Gastroesophageal sphincter (tissue), 4 donors: ENCODE data around the gene DDIAS. TPM values are rescaled to one million over a fixed set of nuclear protein-coding genes. Genes with fewer than 3 reads are reported as not detected.

ENCODE experiments used
- ATAC-seq: fragments of 150-250 bp; one replicate; pipeline ENCODE4 v1.9.1; 2016; ENCODE audit warnings: mild to moderate bottlenecking, moderate library complexity
- H3K27ac ChIP-seq, 4 donors: fragments of 200-600 bp; sonication (generic) in 3 of 4; 1 replicate in 3 of 4; 2 replicates in 1 of 4; pipeline ENCODE4 v1.5.1; 2016 to 2019
- H3K27me3 ChIP-seq: fragments of 200-600 bp; sonication (generic); one replicate; pipeline ENCODE4 v1.5.1; 2019
- H3K36me3 ChIP-seq, 2 donors: fragments of 200-600 bp; sonication (generic); one replicate each; pipeline ENCODE4 v1.5.1; 2019; ENCODE audit warnings: control low read depth in 1 of 2
- H3K4me1 ChIP-seq, 3 donors: fragments of 200-600 bp; sonication (generic); 1 replicate in 2 of 3; 2 replicates in 1 of 3; pipeline ENCODE4 v1.5.1; 2016 to 2019; ENCODE audit warnings: control low read depth in 2 of 3
- H3K4me3 ChIP-seq, 2 donors: fragments of 200-600 bp; sonication (generic); one replicate each; pipeline ENCODE4 v1.5.1; 2019; ENCODE audit warnings: mild to moderate bottlenecking in 1 of 2, moderate library complexity in 1 of 2
- H3K9me3 ChIP-seq, 3 donors: fragments of 200-600 bp; sonication (generic); one replicate each; pipeline ENCODE4 v1.5.1; 2017 to 2019; ENCODE audit warnings: control low read depth in 2 of 3
- EP300 ChIP-seq: sonication (generic); formaldehyde crosslinking; IDR thresholded peaks from one replicate; pipeline ENCODE4 v1.6.1; 2017; ENCODE audit warnings: antibody characterized with exemption, mild to moderate bottlenecking
- POLR2A ChIP-seq, 2 donors: fragments of 450-650 bp; IDR thresholded peaks; one replicate each; pipeline ENCODE4 v1.6.1; 2017; ENCODE audit warnings: antibody characterized with exemption in 2 of 2, mild to moderate bottlenecking in 2 of 2, moderate library complexity in 1 of 2
- POLR2AphosphoS5 ChIP-seq: sonication (generic); formaldehyde crosslinking; IDR thresholded peaks from one replicate; pipeline ENCODE4 v1.6.1; 2017; ENCODE audit warnings: antibody characterized with exemption
- WGBS, 2 donors: methylation state at CpG; one replicate each; pipeline ENCODE4 v1.1.5; 2018; ENCODE audit warnings: low coverage in 1 of 2; 5-methylcytosine and 5-hydroxymethylcytosine counted together
- total RNA-seq, 4 donors: library from RNA; depleted of rRNA; stranded (reverse); fragments of >200 nt; gene quantifications; one replicate each; pipeline ENCODE4 v1.1.0, GENCODE V29; 2016
- TF ChIP-seq, protein P1 (sequence below), 4 experiments: fragments of 200-600 bp in 2 of 4; fragments of 450-650 bp in 2 of 4; sonication (generic) in 1 of 4; IDR thresholded peaks; one replicate each; pipeline ENCODE4 v1.5.1; 2017 to 2019; ENCODE audit warnings: antibody characterized with exemption in 4 of 4, mild to moderate bottlenecking in 2 of 4, moderate library complexity in 2 of 4

Gene DDIAS
- total RNA-seq, 4 donors from 2014 or later = 0.31 to 2.3 (median 1.0) TPM

GRCh38 chr11:82889133-82890001 lies 12.2 kb upstream of the DDIAS start:
- H3K4me1 ChIP-seq = peaks cover 0 to 22% (median 0%) of the 10 kb centered on the region in 3 donors
- no peak overlapping the region for H3K27ac ChIP-seq
- H3K4me3 ChIP-seq = no peak overlapping the region

GRCh38 chr11:82890002-82890341 lies 11.6 kb upstream of the DDIAS start:
- TF ChIP-seq EP300 (no peak), POLR2A (IDR thresholded peaks at IDR 0.05) (no peak), POLR2AphosphoS5 (no peak)
- TF ChIP-seq, protein P1, sequence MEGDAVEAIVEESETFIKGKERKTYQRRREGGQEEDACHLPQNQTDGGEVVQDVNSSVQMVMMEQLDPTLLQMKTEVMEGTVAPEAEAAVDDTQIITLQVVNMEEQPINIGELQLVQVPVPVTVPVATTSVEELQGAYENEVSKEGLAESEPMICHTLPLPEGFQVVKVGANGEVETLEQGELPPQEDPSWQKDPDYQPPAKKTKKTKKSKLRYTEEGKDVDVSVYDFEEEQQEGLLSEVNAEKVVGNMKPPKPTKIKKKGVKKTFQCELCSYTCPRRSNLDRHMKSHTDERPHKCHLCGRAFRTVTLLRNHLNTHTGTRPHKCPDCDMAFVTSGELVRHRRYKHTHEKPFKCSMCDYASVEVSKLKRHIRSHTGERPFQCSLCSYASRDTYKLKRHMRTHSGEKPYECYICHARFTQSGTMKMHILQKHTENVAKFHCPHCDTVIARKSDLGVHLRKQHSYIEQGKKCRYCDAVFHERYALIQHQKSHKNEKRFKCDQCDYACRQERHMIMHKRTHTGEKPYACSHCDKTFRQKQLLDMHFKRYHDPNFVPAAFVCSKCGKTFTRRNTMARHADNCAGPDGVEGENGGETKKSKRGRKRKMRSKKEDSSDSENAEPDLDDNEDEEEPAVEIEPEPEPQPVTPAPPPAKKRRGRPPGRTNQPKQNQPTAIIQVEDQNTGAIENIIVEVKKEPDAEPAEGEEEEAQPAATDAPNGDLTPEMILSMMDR (IDR thresholded peaks at IDR 0.05) = no peak
- 91 to 100% methylated on average over 1 of the region's 1 CpG for whole genome bisulfite sequencing, 2 donors
- H3K27ac ChIP-seq = peak overlapping the region in 1 of 4 donors; percentile 5
- no peaks in the 10 kb centered on the region for H3K27me3 ChIP-seq
- no peaks in the 10 kb centered on the region for H3K36me3 ChIP-seq
- H3K4me3 ChIP-seq = no peak overlapping the region
- no peaks in the 10 kb centered on the region for H3K9me3 ChIP-seq
- H3K4me1 ChIP-seq = peaks cover 0 to 16% (median 0%) of the 10 kb centered on the region in 3 donors
- no peak for ATAC-seq

More at GRCh38 chr11:82889133-82890001, 12.2 kb upstream of the DDIAS start:
- WGBS, 2 donors = 65 to 76% methylated on average over 3 to 6 of the region's 6 CpGs
- H3K27me3 ChIP-seq = no peaks in the 10 kb centered on the region
- no peaks in the 10 kb centered on the region for H3K36me3 ChIP-seq
- no peaks in the 10 kb centered on the region for H3K9me3 ChIP-seq
- no peak for ATAC-seq
- no peak for TF ChIP-seq EP300
- no peak for TF ChIP-seq POLR2AphosphoS5
- TF ChIP-seq POLR2A (IDR thresholded peaks at IDR 0.05) = no peak
- TF ChIP-seq, protein P1 (IDR thresholded peaks at IDR 0.05) = no peak

DNA sequence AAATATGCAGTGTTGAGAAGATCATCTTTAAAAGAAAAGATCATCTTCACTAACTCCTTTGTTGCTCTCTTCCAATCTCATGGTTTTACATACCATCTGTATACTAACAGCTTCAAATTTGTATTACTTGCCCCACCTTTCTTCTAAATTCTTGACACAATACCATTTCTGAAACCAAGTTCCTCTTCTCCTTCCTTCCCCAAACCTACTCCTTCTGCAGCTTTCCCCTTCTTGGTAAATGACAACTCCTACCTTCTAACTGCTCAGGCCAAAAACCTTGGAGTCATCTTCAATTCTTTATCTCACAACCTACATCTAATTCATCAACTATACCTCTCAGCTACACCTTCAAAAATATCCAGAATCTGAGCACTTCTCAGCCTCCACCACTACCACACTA lies 10.6 kb upstream of the DDIAS start:
- Histone ChIP-seq H3K4me1 (peaks cover 0 to 15% (median 0%) of the 10 kb centered on the region in 3 donors), H3K27ac (no peak overlapping the region), H3K9me3 (no peaks in the 10 kb centered on the region), H3K36me3 (no peaks in the 10 kb centered on the region), H3K27me3 (no peaks in the 10 kb centered on the region), H3K4me3 (no peak overlapping the region)
- TF ChIP-seq POLR2AphosphoS5 = no peak
- TF ChIP-seq EP300 = no peak
- no peak for TF ChIP-seq POLR2A (IDR thresholded peaks at IDR 0.05)
- ATAC-seq = no peak

GRCh38 chr11:82892611-82893169 lies 8.8 kb upstream of the DDIAS start:
- Histone ChIP-seq H3K4me3 (no peak overlapping the region), H3K27ac (no peak overlapping the region), H3K27me3 (no peaks in the 10 kb centered on the region), H3K4me1 (peaks cover 0 to 15% (median 0%) of the 10 kb centered on the region in 3 donors), H3K9me3 (no peaks in the 10 kb centered on the region), H3K36me3 (no peaks in the 10 kb centered on the region)
- no peak for TF ChIP-seq POLR2A (IDR thresholded peaks at IDR 0.05)
- TF ChIP-seq EP300 = no peak
- no peak for TF ChIP-seq POLR2AphosphoS5
- TF ChIP-seq, protein P1 (IDR thresholded peaks at IDR 0.05) = no peak
- 91 to 100% methylated on average over 1 to 2 of the region's 2 CpGs for WGBS, 2 donors
- ATAC-seq = no peak

DNA sequence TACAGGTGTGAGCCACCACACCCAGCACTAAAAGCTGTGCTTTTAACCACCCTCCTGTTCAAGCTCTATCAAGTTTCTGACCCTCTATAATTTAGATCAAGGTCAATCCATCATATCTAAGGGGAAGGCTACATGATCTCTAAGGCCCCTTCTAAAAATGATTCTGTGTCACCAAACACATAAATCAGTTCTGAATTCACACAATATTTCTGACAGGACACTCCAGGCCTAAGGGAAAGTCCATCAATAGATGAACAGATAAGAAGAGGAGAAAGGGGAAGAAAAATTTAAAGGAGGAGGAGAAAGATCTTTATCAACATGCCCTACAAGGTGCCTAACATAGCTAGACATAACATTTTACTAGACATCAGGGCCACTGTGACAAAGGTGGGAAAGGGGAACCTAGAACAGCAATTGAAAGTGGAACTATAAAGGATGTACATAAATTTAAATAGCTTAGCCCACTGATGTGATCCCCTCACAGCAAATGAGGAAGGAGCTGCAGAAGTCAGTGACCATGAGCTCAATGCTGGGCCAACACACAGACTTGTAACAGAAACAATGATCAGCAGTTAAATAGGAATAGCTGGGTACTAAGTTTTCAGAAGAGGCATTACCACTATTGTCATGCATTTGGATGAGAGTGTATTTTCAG lies 6.0 kb upstream of the DDIAS start:
- Histone ChIP-seq H3K9me3 (no peaks in the 10 kb centered on the region), H3K36me3 (no peaks in the 10 kb centered on the region), H3K27ac (no peak overlapping the region), H3K4me3 (no peak overlapping the region), H3K4me1 (peaks cover 3 to 24% (median 13%) of the 10 kb centered on the region in 3 donors), H3K27me3 (no peaks in the 10 kb centered on the region)
- no peak for ATAC-seq
- no peak for TF ChIP-seq POLR2A (IDR thresholded peaks at IDR 0.05)
- TF ChIP-seq POLR2AphosphoS5 = no peak
- TF ChIP-seq, protein P1 (IDR thresholded peaks at IDR 0.05) = no peak
- TF ChIP-seq EP300 = no peak
